GM23248 (cell line): ENCODE data around the gene ACAP1.

Source experiments
- EZH2 ChIP-seq: fragments of 200-600 bp; sonication (generic); IDR thresholded peaks from 2 replicates; pipeline ENCODE4 v1.6.1; 2018; ENCODE audit warnings: antibody characterized with exemption, mild to moderate bottlenecking; ENCODE audit not compliant: insufficient read depth, poor library complexity, severe bottlenecking
- EZH2phosphoT487 ChIP-seq: fragments of 200-600 bp; sonication (generic); IDR thresholded peaks from 2 replicates; pipeline ENCODE4 v1.6.1; 2018; ENCODE audit warnings: antibody characterized with exemption, moderate library complexity, mild to moderate bottlenecking, low read depth; ENCODE audit not compliant: insufficient read depth

GRCh38 chr17:7348478-7349242, 12.3 kb downstream of the ACAP1 start:
- no peak for TF ChIP-seq EZH2phosphoT487
- no peak for TF ChIP-seq EZH2
